T1000 (cell line): ENCODE measurements around the gene FBP1.
"Not testable (repeated sequence)": the region's sequence is repeated elsewhere in the genome, so short reads cannot be mapped to it uniquely, and the experiment has no call there.

ENCODE experiments used
- DNase-seq: peaks from one replicate; lab custom pipeline; 2025; ENCODE audit warnings: mixed read lengths; lab: John Stamatoyannopoulos, UW

FBP1 gene

GRCh38 chr9:94613003-94613402, 26.3 kb downstream of the FBP1 start:
- DNase-seq: no peak

- no peak for DNase-seq
Observed at GRCh38 chr9:94612071-94612470, 27.2 kb downstream of the FBP1 start.

- DNase-seq: no peak
Observed at GRCh38 chr9:94611638-94612068, 27.7 kb downstream of the FBP1 start.

GRCh38 chr9:94610181-94610606, 29.1 kb downstream of the FBP1 start:
- DNase-seq: no peak

- no peak for DNase-seq
Observed at GRCh38 chr9:94607423-94607691, 32.0 kb downstream of the FBP1 start.

GRCh38 chr9:94606646-94607422, 32.5 kb downstream of the FBP1 start:
- DNase-seq: no peak

- no peak for DNase-seq
Observed at GRCh38 chr9:94603259-94604160, 35.8 kb downstream of the FBP1 start.

GRCh38 chr9:94602666-94603065, 36.7 kb downstream of the FBP1 start:
- no peak for DNase-seq

GRCh38 chr9:94600715-94601114, 38.6 kb downstream of the FBP1 start:
- no peak for DNase-seq

- DNase-seq: no peak
Observed at GRCh38 chr9:94600258-94600657, 39.1 kb downstream of the FBP1 start.

- no peak for DNase-seq
Observed at GRCh38 chr9:94599102-94599501, 40.2 kb downstream of the FBP1 start.

- no peak for DNase-seq
Observed at GRCh38 chr9:94593459-94594345, 45.6 kb downstream of the FBP1 start, which contains the start of gene FBP2. Gene FBP2, minus strand, starts transcription at chr9:94593824. Its CDS starts 98 bp downstream, at chr9:94593726.

- DNase-seq: not testable (repeated sequence)
Observed at GRCh38 chr9:94592683-94593082, 46.6 kb downstream of the FBP1 start.

GRCh38 chr9:94591876-94592275, 47.4 kb downstream of the FBP1 start:
- no peak for DNase-seq

- DNase-seq: not testable (repeated sequence)
Observed at GRCh38 chr9:94591046-94591545, 48.2 kb downstream of the FBP1 start.

GRCh38 chr9:94588681-94589080, 50.6 kb downstream of the FBP1 start:
- no peak for DNase-seq

- DNase-seq: no peak
Observed at GRCh38 chr9:94586814-94587213, 52.5 kb downstream of the FBP1 start.

GRCh38 chr9:94586316-94586715, 53.0 kb downstream of the FBP1 start:
- no peak for DNase-seq

GRCh38 chr9:94584555-94584954, 54.8 kb downstream of the FBP1 start:
- no peak for DNase-seq

GRCh38 chr9:94581728-94582127, 57.6 kb downstream of the FBP1 start:
- no peak for DNase-seq

- no peak for DNase-seq
Observed at GRCh38 chr9:94577571-94577970, 61.7 kb downstream of the FBP1 start.

- no peak for DNase-seq
Observed at GRCh38 chr9:94577036-94577435, 62.3 kb downstream of the FBP1 start.
